ENCODE results near the gene SUMO3. TPM values are rescaled to one million over a fixed set of nuclear protein-coding genes. Genes with fewer than 3 reads are reported as not detected.

Gene SUMO3
- total RNA-seq, 6 donors from 2014 or later = 46.1 to 97.6 (median 73.2) TPM

DNA sequence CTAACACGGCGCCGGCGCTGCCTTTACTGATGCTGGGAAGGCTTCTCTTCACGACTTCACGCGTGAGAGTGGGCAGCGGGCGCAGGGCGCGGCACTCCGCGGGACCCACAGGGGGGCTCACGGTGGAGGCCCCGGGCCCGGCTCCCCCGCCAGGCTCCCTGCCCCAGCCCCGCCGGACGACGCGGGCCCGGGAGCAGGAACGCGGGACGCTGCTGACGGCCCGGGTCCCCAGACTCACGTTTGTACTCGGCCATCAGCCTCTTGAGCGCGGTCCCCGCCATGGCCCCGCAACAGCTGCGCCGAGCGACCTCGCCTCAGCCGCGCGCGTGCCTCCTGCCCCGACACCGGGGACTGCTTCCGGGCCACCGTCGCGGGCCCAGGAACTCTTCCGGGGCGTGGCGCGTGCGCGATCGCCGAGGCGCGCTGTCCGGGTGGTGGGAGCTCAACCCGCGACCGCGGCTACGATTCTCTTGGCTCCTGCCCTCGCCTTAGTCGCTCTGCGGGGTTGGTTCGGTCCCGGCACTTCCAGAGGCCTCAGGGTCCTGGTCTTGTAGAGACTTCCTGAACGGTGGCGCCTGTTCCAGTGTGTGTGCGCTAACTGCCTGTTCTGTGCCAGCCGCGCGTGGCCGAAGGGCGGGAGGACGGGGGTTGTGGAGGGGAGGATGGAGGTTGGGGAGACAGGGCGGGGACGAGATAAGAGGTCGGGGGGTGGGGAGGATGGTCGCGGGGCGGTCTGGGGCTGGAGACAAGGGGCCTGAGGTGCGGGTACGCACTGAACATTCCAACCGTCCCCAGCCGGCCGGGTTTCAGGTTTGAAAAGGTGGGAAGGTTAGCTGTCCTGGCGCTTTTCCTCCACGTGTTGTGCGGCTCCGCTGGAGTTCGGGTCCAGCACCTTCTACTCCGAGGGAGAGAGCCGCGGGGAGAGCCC, 16.1 kb downstream of the SUMO3 start, which contains the start of gene UBE2G2:
UBE2G2 (minus strand) TSS at position 353 of the 928 bp plus-strand sequence; CDS start at position 281, 72 bp downstream.
- 0 to 1% methylated on average over 13 to 50 of the region's 97 CpGs for whole genome bisulfite sequencing, 2 donors
- H3K36me3 ChIP-seq = peaks cover 2 to 32% (median 20%) of the 10 kb centered on the region in 4 donors

DNA sequence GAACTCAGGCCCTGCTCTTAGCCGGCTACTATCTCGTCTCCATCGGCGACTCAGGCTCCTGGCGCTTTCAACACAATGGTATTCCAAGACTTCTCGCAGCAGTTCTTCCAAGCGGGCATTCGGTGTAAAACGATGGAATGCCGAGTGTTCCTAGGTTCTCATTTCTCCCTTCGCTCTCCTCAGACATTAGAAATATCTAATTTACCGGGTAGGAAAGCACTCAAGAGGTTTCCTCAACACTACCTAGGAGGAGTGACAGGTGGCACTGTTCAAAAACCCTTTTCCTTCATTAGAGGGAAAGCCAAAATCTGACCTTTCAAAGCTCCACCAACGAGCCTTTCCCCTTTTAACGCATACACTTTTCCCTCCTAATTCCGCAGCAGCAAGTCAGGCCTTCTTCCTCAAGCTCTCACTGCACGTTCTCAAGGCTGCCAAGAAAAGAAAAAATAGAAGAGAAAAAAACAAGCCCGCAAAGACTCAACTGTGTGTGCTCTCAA, 16.8 kb downstream of the SUMO3 start:
- no peaks in the 10 kb centered on the region for H3K27me3 ChIP-seq
- peaks cover 26 to 34% (median 29%) of the 10 kb centered on the region in 4 donors for H3K4me1 ChIP-seq
- peaks cover 0 to 25% (median 14%) of the 10 kb centered on the region in 4 donors for H3K36me3 ChIP-seq
- 1 to 6% methylated on average over 17 of the region's 17 CpGs for WGBS, 2 donors
- TF ChIP-seq POLR2AphosphoS5 (IDR thresholded peaks at IDR 0.05) = no peak
- TF ChIP-seq, protein P1, sequence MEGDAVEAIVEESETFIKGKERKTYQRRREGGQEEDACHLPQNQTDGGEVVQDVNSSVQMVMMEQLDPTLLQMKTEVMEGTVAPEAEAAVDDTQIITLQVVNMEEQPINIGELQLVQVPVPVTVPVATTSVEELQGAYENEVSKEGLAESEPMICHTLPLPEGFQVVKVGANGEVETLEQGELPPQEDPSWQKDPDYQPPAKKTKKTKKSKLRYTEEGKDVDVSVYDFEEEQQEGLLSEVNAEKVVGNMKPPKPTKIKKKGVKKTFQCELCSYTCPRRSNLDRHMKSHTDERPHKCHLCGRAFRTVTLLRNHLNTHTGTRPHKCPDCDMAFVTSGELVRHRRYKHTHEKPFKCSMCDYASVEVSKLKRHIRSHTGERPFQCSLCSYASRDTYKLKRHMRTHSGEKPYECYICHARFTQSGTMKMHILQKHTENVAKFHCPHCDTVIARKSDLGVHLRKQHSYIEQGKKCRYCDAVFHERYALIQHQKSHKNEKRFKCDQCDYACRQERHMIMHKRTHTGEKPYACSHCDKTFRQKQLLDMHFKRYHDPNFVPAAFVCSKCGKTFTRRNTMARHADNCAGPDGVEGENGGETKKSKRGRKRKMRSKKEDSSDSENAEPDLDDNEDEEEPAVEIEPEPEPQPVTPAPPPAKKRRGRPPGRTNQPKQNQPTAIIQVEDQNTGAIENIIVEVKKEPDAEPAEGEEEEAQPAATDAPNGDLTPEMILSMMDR (IDR thresholded peaks at IDR 0.05) = peak in 2 of 6 experiments; percentile 11 to 40
- DNase-seq (no peak), ATAC-seq (ENCODE audit: low FRiP score in 2 of 2) (peak in 1 of 2 donors; percentile 4)
- H3K9me3 ChIP-seq = no peaks in the 10 kb centered on the region
- peak overlapping the region; percentile 74 to 85 (median 78) for H3K27ac ChIP-seq
- peak overlapping the region; percentile 88 to 96 (median 90) for H3K4me3 ChIP-seq

More for the DNA sequence above, 16.1 kb downstream of the SUMO3 start, which contains the start of gene UBE2G2:
- peak; percentile 78 to 99 for DNase-seq
- TF ChIP-seq EP300 (IDR thresholded peaks at IDR 0.05) = no peak
- TF ChIP-seq POLR2A (IDR thresholded peaks at IDR 0.05) = peak in 3 of 4 donors; percentile 33 to 81 (median 54)
- TF ChIP-seq, protein P1 (IDR thresholded peaks at IDR 0.05) = no peak
- peak; percentile 86 to 95 for TF ChIP-seq POLR2AphosphoS5 (IDR thresholded peaks at IDR 0.05)
- H3K27ac ChIP-seq = peak within 1 kb of the TSS; percentile 74 to 85 (median 78)
- no peaks in the 10 kb centered on the region for H3K9me3 ChIP-seq
- no peaks in the 10 kb centered on the region for H3K27me3 ChIP-seq
- peak within 1 kb of the TSS; percentile 88 to 96 (median 90) for H3K4me3 ChIP-seq
- H3K4me1 ChIP-seq = peaks cover 26 to 34% (median 29%) of the 10 kb centered on the region in 4 donors
- ATAC-seq (ENCODE audit: low FRiP score in 2 of 2) = peak; percentile 92 to 99

DNA sequence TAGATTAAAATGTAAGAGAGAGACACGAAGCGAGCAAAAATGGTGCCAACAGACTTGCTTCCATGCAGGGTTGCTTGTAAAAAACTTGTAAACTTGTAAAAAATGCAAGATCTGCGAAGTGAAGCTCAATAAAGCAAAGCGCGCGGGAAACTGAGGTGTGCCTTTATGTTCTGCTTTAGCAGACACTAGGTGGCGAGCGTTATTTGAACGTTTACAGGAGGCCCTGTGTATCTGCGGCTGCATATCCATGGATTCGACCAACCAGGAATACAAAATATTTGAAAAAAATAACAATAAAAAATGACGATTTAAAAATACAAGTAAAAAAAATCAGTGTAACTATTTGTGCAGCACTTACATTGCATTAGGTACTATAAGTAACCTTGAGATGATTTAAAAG, 17.8 kb downstream of the SUMO3 start:
- Histone ChIP-seq H3K4me3 (peak overlapping the region in 1 of 4 donors; percentile 88), H3K36me3 (peaks cover 0 to 16% (median 6%) of the 10 kb centered on the region in 4 donors), H3K27ac (no peak overlapping the region), H3K9me3 (no peaks in the 10 kb centered on the region), H3K4me1 (peaks cover 26 to 34% (median 29%) of the 10 kb centered on the region in 4 donors), H3K27me3 (no peaks in the 10 kb centered on the region)
- TF ChIP-seq, protein P1 (IDR thresholded peaks at IDR 0.05) = peak in 2 of 6 experiments; percentile 11 to 20
- TF ChIP-seq POLR2A (IDR thresholded peaks at IDR 0.05) = no peak
- no peak for TF ChIP-seq POLR2AphosphoS5 (IDR thresholded peaks at IDR 0.05)
- TF ChIP-seq EP300 (IDR thresholded peaks at IDR 0.05) = no peak
- DNase-seq = no peak
- 47 to 53% methylated on average over 12 of the region's 12 CpGs for WGBS, 2 donors
- ATAC-seq (ENCODE audit: low FRiP score in 2 of 2) = no peak

DNA sequence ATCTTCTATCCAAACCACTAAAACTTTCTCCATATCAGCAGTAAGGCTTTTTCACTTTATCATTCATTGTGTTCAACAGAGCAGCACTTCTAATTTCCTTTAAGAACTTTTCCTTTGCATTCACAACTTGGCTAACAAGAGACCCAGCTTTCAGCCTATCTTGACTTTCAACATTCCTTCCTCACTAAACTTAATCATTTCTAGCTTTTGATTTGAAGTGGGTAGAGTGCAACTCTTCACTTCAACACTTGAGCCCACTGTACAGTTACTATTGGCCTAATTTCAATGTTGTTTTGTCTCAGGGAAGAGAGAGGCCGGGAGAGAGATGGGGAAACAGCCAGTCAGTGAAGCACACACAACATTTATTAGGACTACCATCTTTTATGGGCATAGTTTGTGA, 18.2 kb downstream of the SUMO3 start:
- ATAC-seq (ENCODE audit: low FRiP score in 2 of 2) = no peak
- H3K36me3 ChIP-seq = peaks cover 0 to 11% (median 2%) of the 10 kb centered on the region in 4 donors
- WGBS, 2 donors = 32 to 61% methylated on average over 1 of the region's 1 CpG

More for the DNA sequence above, 18.2 kb downstream of the SUMO3 start:
- no peak overlapping the region for H3K4me3 ChIP-seq
- no peaks in the 10 kb centered on the region for H3K27me3 ChIP-seq
- H3K4me1 ChIP-seq = peaks cover 26 to 34% (median 29%) of the 10 kb centered on the region in 4 donors
- no peak overlapping the region for H3K27ac ChIP-seq
- no peaks in the 10 kb centered on the region for H3K9me3 ChIP-seq
- DNase-seq = no peak
- TF ChIP-seq, protein P1 (IDR thresholded peaks at IDR 0.05) = no peak
- no peak for TF ChIP-seq EP300 (IDR thresholded peaks at IDR 0.05)
- TF ChIP-seq POLR2AphosphoS5 (IDR thresholded peaks at IDR 0.05) = no peak
- TF ChIP-seq POLR2A (IDR thresholded peaks at IDR 0.05) = no peak
